K562 (cell line): Measurements from ENCODE around the gene TIFAB. TPM values are rescaled to one million over a fixed set of nuclear protein-coding genes. Genes with fewer than 3 reads are reported as not detected.
A peak's percentile ranks its signal among the peaks of the same experiment; 100 is the strongest.

Experiments used
- ATAC-seq: fragments of 200-7000 bp; cut with Tn5 transposase; 3 replicates; pipeline ENCODE4 v1.9.1; 2020; ENCODE audit warnings: moderate library complexity
- BruUV-seq: library from RNA; stranded (reverse); fragments of 400-500 nt; replicated peaks from 2 replicates; lab custom pipeline; 2021; lab: Mats Ljungman, UMichigan
- CTCF ChIA-PET: fragments of 300-600 bp; formaldehyde crosslinking; extraction: SDS; loops from one replicate; lab custom pipeline; 2021; ENCODE audit warnings: low intra/inter-chr PET ratio; lab: Yijun Ruan, JAX
- POLR2A ChIA-PET: fragments of 300-600, 350-650 bp; sonication (Branson Sonifier 250); formaldehyde crosslinking; extraction: SDS; loops from one replicate; lab custom pipeline; 2021; ENCODE audit warnings: antibody characterized with exemption, inconsistent platforms; lab: Yijun Ruan, JAX
- DNase-seq, 4 experiments: peaks; one replicate each; pipeline versions ENCODE4 v3.0.0 to v3.0.0-alpha.2; 2011 to 2018; ENCODE audit warnings: low spot score in 3 of 4, mixed read lengths in 3 of 4; ENCODE audit errors: extremely low read depth in 1 of 4
- FAIRE-seq: peaks from 2 replicates; lab custom pipeline; 2011; peaks lifted over from hg19 to GRCh38; lab: Jason Lieb, UNC
- H2AFZ ChIP-seq: 2 replicates; pipeline ENCODE4 v1.6.0; 2011; ENCODE audit warnings: low read depth, low read length, control low read depth, inconsistent platforms
- H3K27ac ChIP-seq: fragments of 200-600 bp; 3 replicates; pipeline ENCODE4 v1.8.0; 2011; ENCODE audit warnings: low read depth, mild to moderate bottlenecking, control low read depth, inconsistent platforms, low read length, moderate library complexity, mixed read lengths; ENCODE audit errors: extremely low read depth
- H3K27me3 ChIP-seq, 2 experiments: fragments of 300-600 bp in 1 of 2; 2 replicates in 1 of 2; 3 replicates in 1 of 2; pipeline versions ENCODE4 v1.6.0 to v1.8.0; 2011; ENCODE audit warnings: inconsistent platforms in 2 of 2, low read length in 2 of 2, mild to moderate bottlenecking in 1 of 2, mixed read lengths in 1 of 2, moderate library complexity in 1 of 2; ENCODE audit not compliant: control insufficient read depth in 2 of 2, insufficient read depth in 2 of 2
- H3K36me3 ChIP-seq: fragments of 300-600 bp; 3 replicates; pipeline ENCODE4 v1.8.0; 2011; ENCODE audit warnings: mild to moderate bottlenecking, low read length, inconsistent platforms; ENCODE audit not compliant: control insufficient read depth, insufficient read depth
- H3K4me1 ChIP-seq, 2 experiments: fragments of 200-600 bp in 1 of 2; replicated peaks in 1 of 2; 2 replicates in 1 of 2; 3 replicates in 1 of 2; pipeline versions ENCODE4 v1.5.1 to v1.8.0; 2011; ENCODE audit warnings: inconsistent platforms in 2 of 2, low read length in 2 of 2, mild to moderate bottlenecking in 1 of 2, mixed read lengths in 1 of 2, moderate library complexity in 1 of 2; ENCODE audit not compliant: control insufficient read depth in 2 of 2, insufficient read depth in 2 of 2
- H3K4me2 ChIP-seq: 2 replicates; pipeline ENCODE4 v1.6.1; 2011; ENCODE audit warnings: low read length, control low read depth, inconsistent platforms, mixed read lengths; ENCODE audit not compliant: insufficient read depth
- H3K4me3 ChIP-seq: fragments of 200-600 bp; sonication (generic), shearing (Covaris generic); 2 replicates; pipeline ENCODE4 v1.5.1; 2016; ENCODE audit warnings: control low read depth, inconsistent platforms
- H3K79me2 ChIP-seq: fragments of 200-600 bp; 3 replicates; pipeline ENCODE4 v1.8.0; 2011; ENCODE audit warnings: low read length, inconsistent platforms; ENCODE audit not compliant: control insufficient read depth, insufficient read depth
- H3K9ac ChIP-seq, 2 experiments: 2 replicates each; pipeline versions ENCODE4 v1.6.0 to v1.6.1; 2011; ENCODE audit warnings: low read depth in 2 of 2, low read length in 2 of 2, control low read depth in 1 of 2, inconsistent platforms in 1 of 2, mild to moderate bottlenecking in 1 of 2, mixed read lengths in 1 of 2; ENCODE audit not compliant: insufficient read depth in 1 of 2
- H3K9me1 ChIP-seq: one replicate; pipeline ENCODE4 v1.6.0; 2011; ENCODE audit warnings: inconsistent platforms, mild to moderate bottlenecking, low read length, moderate library complexity; ENCODE audit not compliant: control insufficient read depth, insufficient read depth
- H3K9me3 ChIP-seq: replicated peaks from 2 replicates; pipeline ENCODE4 v1.5.1; 2011; ENCODE audit warnings: low read depth, low read length, inconsistent platforms; ENCODE audit not compliant: control insufficient read depth, insufficient read depth
- H4K20me1 ChIP-seq: replicated peaks from 2 replicates; pipeline ENCODE4 v1.6.1; 2011; ENCODE audit warnings: low read length, inconsistent platforms, mixed read lengths; ENCODE audit not compliant: control insufficient read depth, insufficient read depth
- CBFA2T3 ChIP-seq: fragments of 450-650 bp; IDR thresholded peaks from 2 replicates; pipeline ENCODE4 v1.6.1; 2017
- NELFE ChIP-seq: IDR thresholded peaks from 2 replicates; pipeline ENCODE4 v1.6.1; 2011; ENCODE audit warnings: mild to moderate bottlenecking; ENCODE audit not compliant: insufficient read depth, insufficient read length
- NRF1 ChIP-seq, 2 experiments: fragments of 450-650 bp; IDR thresholded peaks in 1 of 2; conservative IDR thresholded peaks in 1 of 2; 2 replicates each; pipeline ENCODE4 v1.6.1; 2014; ENCODE audit warnings: mild to moderate bottlenecking in 2 of 2
- RHOXF2B ChIP-seq: fragments of 250-450 bp; sonication (Bioruptor Pico); conservative IDR thresholded peaks from 2 replicates; pipeline ENCODE4 v1.5.1; 2021
- TAF1 ChIP-seq: IDR thresholded peaks from 2 replicates; pipeline ENCODE4 v1.6.1; 2011; ENCODE audit warnings: mild to moderate bottlenecking, low read length, moderate library complexity; ENCODE audit not compliant: insufficient read depth, control insufficient read depth, severe bottlenecking; ENCODE audit errors: extremely low read depth
- WGBS: fragments of 100-300 bp; shearing (Covaris generic); methylation state at CpG from one replicate; pipeline ENCODE4 v1.1.6; 2016; ENCODE audit warnings: low coverage, mixed read lengths; ENCODE audit not compliant: insufficient coverage; ENCODE audit errors: missing lambda C conversion rate; 5-methylcytosine and 5-hydroxymethylcytosine counted together
- in situ Hi-C: fragments of 300-500 bp; cut with MboI; formaldehyde crosslinking; loops from 4 replicates; pipeline ENCODE4 v1.15.0; 2018; ENCODE audit warnings: inconsistent platforms, mixed read lengths
- intact Hi-C: fragments of 100-400 bp; cut with micrococcal nuclease; formaldehyde crosslinking; loops from 2 replicates; pipeline ENCODE4 v1.14.2; 2022
- polyA plus RNA-seq, 8 experiments: library from polyadenylated mRNA; depleted of rRNA in 4 of 8; stranded (reverse) in 5 of 8; unstranded in 3 of 8; fragments of >200 nt; fragmentation: Nextera tagmentation in 2 of 8; fragmentation: Illumina TruSeq in 1 of 8; extraction: Ambion mirVana in 2 of 8; extraction: Trizol in 1 of 8; gene quantifications; 2 replicates each; pipeline versions ENCODE4 v1.2.1 to v1.2.3, GENCODE V29; 2011 to 2014; ENCODE audit warnings: inconsistent platforms in 1 of 8, missing spikeins in 1 of 8
- total RNA-seq, 7 experiments: library from RNA; depleted of rRNA in 6 of 7; stranded (reverse); fragments of >200 nt in 6 of 7; fragmentation: Illumina TruSeq in 2 of 7; extraction: Trizol in 2 of 7; gene quantifications; 2 replicates each; pipeline versions ENCODE4 v1.2.1 to v1.2.3, GENCODE V29; 2011 to 2021; ENCODE audit warnings: low replicate concordance in 1 of 7

TIFAB gene
- total and polyA plus RNA-seq, 9 of the 15 experiments (the other 6 are each of a cell fraction or from before 2014, with no cell fraction given) = not detected

DNA sequence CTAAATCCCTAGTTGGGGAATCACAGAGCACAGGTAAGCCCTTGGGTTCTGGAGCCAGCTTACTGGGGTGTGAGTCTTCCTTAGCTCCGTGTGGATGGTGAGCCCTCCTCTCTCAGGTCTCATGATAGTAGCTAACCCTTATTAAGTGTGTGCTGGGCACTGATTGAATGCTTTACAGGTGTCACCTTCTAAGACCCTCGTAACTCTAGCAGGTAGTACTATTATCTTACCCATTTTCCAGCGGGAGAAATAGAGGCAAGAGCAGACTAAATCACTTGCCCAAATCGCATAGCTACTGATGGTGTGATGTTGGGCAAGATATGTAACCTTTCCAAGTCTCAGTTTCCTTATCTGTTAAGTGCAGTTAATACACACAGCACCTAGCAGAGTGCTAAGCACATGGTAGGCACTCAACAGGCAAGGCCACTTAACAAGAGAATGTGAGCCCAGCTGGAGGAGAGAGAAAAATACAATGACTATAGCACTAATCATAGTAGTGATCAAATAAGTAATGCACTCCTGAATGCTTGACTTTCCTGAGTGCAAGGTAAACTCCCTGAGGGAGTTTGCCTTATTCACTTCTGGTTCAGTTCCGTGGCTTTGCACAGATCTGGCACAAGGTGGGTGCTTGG, 4.7 kb downstream of the TIFAB start, which contains the start of gene DCANP1:
Gene DCANP1 (minus strand): TSS at position 51 of the 632 bp plus-strand sequence. CDS start 240 bp downstream, outside the sequence.
- no peaks in the 10 kb centered on the region for H3K9me1 ChIP-seq
- no peaks in the 10 kb centered on the region for H3K36me3 ChIP-seq
- CTCF ChIA-PET = no interaction called here
- no peaks in the 10 kb centered on the region for H3K79me2 ChIP-seq
- no peak for ATAC-seq
- BruUV-seq = no TSS peak
- H2AFZ ChIP-seq = no peak within 1 kb of the TSS; the same call in 1 of the 2 replicates
- POLR2A ChIA-PET = interaction anchor here (0.6 to 1.6 kb wide), 2 partner anchors 52 to 102 kb away, joined by 3 read pairs; no protein-coding TSS in a partner anchor
- 9% methylated on average over 5 of the region's 5 CpGs for WGBS
- intact Hi-C loops = no loop called here
- H3K4me3 ChIP-seq = no peak within 1 kb of the TSS
- no peaks in the 10 kb centered on the region for H3K9me3 ChIP-seq
- no peak within 1 kb of the TSS; a peak in 1 of 4 replicates for H3K9ac ChIP-seq
- H3K27ac ChIP-seq = no peak within 1 kb of the TSS
- TF ChIP-seq TAF1 = no peak
- peak; percentile 25; the same call in 1 of the 2 replicates for TF ChIP-seq CBFA2T3
- no peak for TF ChIP-seq NELFE
- no peak for TF ChIP-seq RHOXF2B (CRISPR knock-in tag)
- no peak for TF ChIP-seq NRF1 (conservative IDR thresholded peaks at IDR 0.05 in 1 of 2, IDR thresholded peaks at IDR 0.05 in 1 of 2)
- FAIRE-seq = peak; percentile 23
- H3K4me1 ChIP-seq = peaks cover 0 to 12% of the 10 kb centered on the region in 2 experiments; a peak in 2 of 5 replicates
- no peaks in the 10 kb centered on the region; a peak in 2 of 5 replicates for H3K27me3 ChIP-seq
- H3K4me2 ChIP-seq = no peak within 1 kb of the TSS
- H4K20me1 ChIP-seq = no peaks in the 10 kb centered on the region; the same call in 1 of the 2 replicates
- in situ Hi-C loops = no loop called here
- no peak for DNase-seq
